Brain microvascular endothelial cell (primary cell): ENCODE measurements around the gene SLC9A3.
A peak's percentile ranks its signal among the peaks of the same experiment; 100 is the strongest.

ENCODE experiments used
- DNase-seq: peaks from one replicate; pipeline ENCODE4 v3.0.0-alpha.2; 2020
- H3K27ac ChIP-seq: fragments of 250-450 bp; sonication (Bioruptor Pico); 2 replicates; pipeline ENCODE4 v1.5.1; 2020; ENCODE audit warnings: mild to moderate bottlenecking, moderate library complexity
- H3K27me3 ChIP-seq: fragments of 250-450 bp; sonication (Bioruptor Pico); replicated peaks from 2 replicates; pipeline ENCODE4 v1.5.1; 2020; ENCODE audit warnings: mild to moderate bottlenecking
- H3K36me3 ChIP-seq: fragments of 250-450 bp; sonication (Bioruptor Pico); replicated peaks from 2 replicates; pipeline ENCODE4 v1.5.1; 2020; ENCODE audit warnings: mild to moderate bottlenecking
- H3K4me3 ChIP-seq: 2 replicates; pipeline ENCODE4 v1.5.1; 2011; ENCODE audit warnings: low read depth, mild to moderate bottlenecking, control low read depth, low read length, moderate library complexity
- in situ Hi-C: cut with HindIII; loops from 2 replicates; pipeline ENCODE4 v1.10.0; 2017; ENCODE audit warnings: low sequenced_read_pairs, low pct_ligation_motif_present
- TF ChIP-seq, protein P1 (sequence below): IDR thresholded peaks from 2 replicates; pipeline ENCODE4 v1.5.1; 2011; ENCODE audit warnings: low read depth, mild to moderate bottlenecking, moderate library complexity, low read length, control low read depth, inconsistent platforms; ENCODE audit errors: missing control alignments

SLC9A3 gene

DNA sequence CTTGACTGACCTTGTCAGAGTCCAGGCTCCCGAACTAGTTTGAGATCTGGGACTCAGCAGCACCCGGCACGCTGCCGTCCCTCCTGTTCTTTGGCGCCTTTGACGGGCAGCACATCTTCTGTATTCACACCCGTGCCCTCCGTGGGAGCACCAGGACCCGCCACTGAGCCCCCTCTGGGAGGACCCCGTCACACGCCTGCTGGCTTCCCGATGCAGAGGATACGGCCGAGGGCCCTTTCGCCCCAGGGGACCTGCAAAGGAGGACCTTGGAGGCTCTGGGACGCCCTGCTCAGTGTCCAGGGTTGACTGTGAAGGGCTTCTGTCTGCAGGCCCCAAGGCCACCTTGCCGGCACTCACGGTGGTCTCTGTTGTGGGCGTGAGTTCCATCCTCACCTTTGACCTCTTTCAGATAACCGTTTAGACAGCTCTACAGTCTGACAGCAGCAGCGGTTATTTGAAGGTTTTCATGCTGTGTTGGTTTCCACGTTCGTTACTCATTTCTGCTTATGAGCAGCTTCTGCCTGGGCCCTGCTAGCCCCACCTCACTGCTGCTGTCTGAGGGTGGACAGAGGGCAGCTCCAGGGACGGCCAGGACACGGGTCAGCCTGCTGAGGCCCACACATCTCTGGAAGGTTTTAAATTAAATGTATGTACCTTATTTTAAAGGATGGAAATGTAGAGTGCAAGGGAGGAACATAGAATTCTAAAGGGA lies 93.9 kb downstream of the SLC9A3 start:
- Histone ChIP-seq H3K36me3 (no peaks in the 10 kb centered on the region), H3K27ac (no peak overlapping the region), H3K4me3 (no peak overlapping the region), H3K27me3 (no peaks in the 10 kb centered on the region)
- in situ Hi-C loops: no loop called here
- no peak for DNase-seq
- TF ChIP-seq, protein P1, sequence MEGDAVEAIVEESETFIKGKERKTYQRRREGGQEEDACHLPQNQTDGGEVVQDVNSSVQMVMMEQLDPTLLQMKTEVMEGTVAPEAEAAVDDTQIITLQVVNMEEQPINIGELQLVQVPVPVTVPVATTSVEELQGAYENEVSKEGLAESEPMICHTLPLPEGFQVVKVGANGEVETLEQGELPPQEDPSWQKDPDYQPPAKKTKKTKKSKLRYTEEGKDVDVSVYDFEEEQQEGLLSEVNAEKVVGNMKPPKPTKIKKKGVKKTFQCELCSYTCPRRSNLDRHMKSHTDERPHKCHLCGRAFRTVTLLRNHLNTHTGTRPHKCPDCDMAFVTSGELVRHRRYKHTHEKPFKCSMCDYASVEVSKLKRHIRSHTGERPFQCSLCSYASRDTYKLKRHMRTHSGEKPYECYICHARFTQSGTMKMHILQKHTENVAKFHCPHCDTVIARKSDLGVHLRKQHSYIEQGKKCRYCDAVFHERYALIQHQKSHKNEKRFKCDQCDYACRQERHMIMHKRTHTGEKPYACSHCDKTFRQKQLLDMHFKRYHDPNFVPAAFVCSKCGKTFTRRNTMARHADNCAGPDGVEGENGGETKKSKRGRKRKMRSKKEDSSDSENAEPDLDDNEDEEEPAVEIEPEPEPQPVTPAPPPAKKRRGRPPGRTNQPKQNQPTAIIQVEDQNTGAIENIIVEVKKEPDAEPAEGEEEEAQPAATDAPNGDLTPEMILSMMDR: no peak

DNA sequence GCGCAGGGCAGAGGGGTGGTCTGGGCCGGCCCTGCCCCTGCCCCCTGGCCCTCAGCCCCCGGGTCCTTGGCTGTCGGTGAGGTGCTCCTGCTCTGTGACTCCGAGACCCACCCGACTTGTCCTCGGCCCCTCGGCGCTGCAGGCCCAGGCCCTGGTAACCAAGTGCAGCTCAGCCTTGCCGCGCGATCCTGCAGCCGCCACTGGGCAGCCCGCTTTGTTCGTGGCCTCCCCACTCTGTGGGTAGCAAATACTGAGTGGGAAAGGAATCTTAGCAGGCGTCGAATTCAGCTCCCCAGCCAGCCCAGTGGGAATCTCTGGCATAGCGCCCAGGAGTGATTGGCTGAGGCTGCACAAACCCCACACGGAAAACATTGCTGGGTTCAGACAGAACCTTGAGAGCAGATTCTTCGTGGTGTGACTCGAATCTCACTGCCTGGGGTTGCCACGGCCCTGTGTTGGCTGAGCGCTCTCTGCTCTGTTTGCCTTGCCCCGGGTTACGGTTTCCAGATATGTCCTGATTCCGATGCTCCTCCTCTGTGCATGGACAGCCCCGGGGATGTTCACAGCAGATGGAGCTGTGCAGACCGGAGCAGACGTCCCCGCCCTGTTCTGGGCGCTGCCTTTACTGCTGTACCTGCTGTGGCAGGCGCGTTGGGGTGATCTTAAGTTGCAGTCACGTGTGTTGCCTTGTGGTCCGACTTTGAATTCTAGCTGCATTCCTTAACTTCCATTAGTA lies 94.6 kb downstream of the SLC9A3 start:
- peak; percentile 38 for DNase-seq
- no peak overlapping the region for H3K4me3 ChIP-seq
- TF ChIP-seq, protein P1: no peak
- in situ Hi-C loops: no loop called here
- no peak overlapping the region for H3K27ac ChIP-seq
- H3K27me3 ChIP-seq: no peaks in the 10 kb centered on the region
- H3K36me3 ChIP-seq: no peaks in the 10 kb centered on the region

DNA sequence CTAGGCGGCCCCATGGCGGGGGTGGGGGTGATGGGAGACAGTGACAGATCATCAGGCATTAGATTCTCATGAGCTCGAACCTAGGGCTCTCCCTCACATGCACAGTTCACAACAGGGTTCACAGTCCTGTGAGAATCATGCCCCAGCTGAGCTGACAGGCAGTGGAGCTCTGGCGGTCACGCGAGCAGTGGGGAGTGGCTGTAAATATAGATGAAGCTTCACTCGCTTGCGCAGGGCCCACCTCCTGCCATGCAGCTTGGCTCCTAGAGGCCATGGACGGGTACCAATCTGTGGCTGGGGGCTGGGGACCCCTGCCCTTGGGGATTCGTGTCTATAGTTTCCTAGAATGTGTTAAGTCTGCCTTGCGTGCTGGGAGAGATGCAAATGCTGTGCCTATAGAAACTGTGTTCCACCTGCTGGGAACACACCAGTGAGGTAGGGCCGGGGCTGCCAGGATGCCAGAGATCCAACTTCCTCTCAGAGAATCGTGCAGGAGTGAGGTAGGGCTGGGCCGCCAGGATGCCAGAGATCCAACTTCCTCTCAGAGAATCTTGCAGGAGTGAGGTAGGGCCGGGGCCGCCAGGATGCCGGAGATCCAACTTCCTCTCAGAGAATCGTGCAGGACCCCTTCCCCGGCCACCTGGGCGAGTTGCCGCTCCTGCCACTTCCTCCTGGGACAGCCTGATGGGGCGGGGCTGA lies 95.3 kb downstream of the SLC9A3 start:
- H3K27ac ChIP-seq: no peak overlapping the region
- in situ Hi-C loops: no loop called here
- H3K27me3 ChIP-seq: no peaks in the 10 kb centered on the region

DNA sequence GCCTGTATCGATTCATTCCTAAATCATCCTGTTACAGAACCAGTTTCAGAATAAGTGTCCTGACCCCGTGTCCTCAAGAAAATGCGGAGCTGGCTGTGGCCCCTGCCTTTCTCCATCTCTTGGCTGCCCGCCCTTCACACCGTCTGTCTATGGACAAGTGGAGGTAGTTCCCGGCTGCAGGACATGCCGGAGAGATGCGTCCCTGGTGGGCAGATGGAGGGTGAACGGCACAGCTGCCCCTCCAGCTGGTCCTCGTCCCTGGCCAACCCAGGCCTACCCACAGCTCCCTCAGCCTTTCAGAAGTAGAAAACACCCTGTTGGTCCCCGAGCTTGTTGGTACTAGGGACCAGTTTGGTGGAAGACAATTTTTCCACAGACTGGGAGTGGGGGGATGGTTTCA lies 96.0 kb downstream of the SLC9A3 start:
- in situ Hi-C loops: no loop called here
- no peak overlapping the region for H3K4me3 ChIP-seq
- no peaks in the 10 kb centered on the region for H3K27me3 ChIP-seq
- no peaks in the 10 kb centered on the region for H3K36me3 ChIP-seq
- TF ChIP-seq, protein P1: no peak
- no peak overlapping the region for H3K27ac ChIP-seq
- no peak for DNase-seq

More for the DNA sequence above, 95.3 kb downstream of the SLC9A3 start:
- no peak overlapping the region for H3K4me3 ChIP-seq
- TF ChIP-seq, protein P1: no peak
- no peak for DNase-seq
- no peaks in the 10 kb centered on the region for H3K36me3 ChIP-seq

DNA sequence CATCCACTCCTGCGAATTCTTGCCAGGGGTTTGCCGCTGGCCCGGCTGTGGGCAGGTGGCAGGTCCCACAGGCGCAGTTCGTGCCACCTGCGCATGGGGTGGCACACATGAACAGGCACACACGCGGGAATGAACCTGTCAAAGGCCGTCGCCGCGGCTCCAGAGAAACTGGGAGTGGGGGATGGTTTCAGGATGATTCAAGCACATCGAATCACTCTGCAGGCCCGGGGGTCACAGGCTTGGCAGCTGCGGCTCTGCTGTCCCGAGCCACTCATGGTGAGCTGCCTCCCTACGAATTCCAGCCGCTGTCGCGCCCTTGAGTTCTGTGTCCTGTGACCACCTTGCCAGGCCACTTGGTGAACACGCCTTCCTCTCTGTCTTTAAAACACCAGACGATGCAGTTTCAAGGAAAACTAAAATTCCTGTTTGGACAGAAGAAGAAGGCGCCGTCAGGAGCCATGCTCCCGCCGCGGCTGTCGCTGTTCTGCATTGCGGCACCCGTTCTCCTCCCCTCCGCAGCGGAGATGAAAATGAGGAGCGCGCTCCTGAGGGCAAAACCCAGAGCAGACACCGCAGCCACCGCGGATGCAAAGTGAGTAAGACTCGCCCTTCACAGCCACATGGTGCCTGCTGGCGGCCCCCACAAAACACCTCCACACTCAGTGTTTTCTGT lies 96.7 kb downstream of the SLC9A3 start:
- in situ Hi-C loops: no loop called here
- Histone ChIP-seq H3K27me3 (no peaks in the 10 kb centered on the region), H3K36me3 (no peaks in the 10 kb centered on the region), H3K27ac (no peak overlapping the region), H3K4me3 (no peak overlapping the region)
- DNase-seq: no peak
- TF ChIP-seq, protein P1: no peak
